ENCODE results near the gene THEM4.

- TF ChIP-seq, protein P1, sequence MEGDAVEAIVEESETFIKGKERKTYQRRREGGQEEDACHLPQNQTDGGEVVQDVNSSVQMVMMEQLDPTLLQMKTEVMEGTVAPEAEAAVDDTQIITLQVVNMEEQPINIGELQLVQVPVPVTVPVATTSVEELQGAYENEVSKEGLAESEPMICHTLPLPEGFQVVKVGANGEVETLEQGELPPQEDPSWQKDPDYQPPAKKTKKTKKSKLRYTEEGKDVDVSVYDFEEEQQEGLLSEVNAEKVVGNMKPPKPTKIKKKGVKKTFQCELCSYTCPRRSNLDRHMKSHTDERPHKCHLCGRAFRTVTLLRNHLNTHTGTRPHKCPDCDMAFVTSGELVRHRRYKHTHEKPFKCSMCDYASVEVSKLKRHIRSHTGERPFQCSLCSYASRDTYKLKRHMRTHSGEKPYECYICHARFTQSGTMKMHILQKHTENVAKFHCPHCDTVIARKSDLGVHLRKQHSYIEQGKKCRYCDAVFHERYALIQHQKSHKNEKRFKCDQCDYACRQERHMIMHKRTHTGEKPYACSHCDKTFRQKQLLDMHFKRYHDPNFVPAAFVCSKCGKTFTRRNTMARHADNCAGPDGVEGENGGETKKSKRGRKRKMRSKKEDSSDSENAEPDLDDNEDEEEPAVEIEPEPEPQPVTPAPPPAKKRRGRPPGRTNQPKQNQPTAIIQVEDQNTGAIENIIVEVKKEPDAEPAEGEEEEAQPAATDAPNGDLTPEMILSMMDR (IDR thresholded peaks at IDR 0.05), result no peak
- TF ChIP-seq POLR2A (IDR thresholded peaks at IDR 0.05), result no peak
Observed at GRCh38 chr1:151924691-151925587, 15.6 kb upstream of the THEM4 start.

Measured in Peyer's patch (tissue), 4 donors.